ENCODE results near the gene UMPS. TPM values are rescaled to one million over a fixed set of nuclear protein-coding genes. Genes with fewer than 3 reads are reported as not detected.
A peak's percentile ranks its signal among the peaks of the same experiment; 100 is the strongest.

The UMPS gene
- polyA plus RNA-seq, 2 of the 4 experiments (the other 2 are of a cell fraction): 53.0 to 64.4 TPM

- TF ChIP-seq POLR2A (IDR thresholded peaks at IDR 0.05; ENCODE audit: low read length): no peak
- no peak for TF ChIP-seq PHF8 (IDR thresholded peaks at IDR 0.05; ENCODE audit: borderline replicate concordance, low read depth)
- TF ChIP-seq CBX8 (IDR thresholded peaks at IDR 0.05): no peak
- TF ChIP-seq USF2 (IDR thresholded peaks at IDR 0.05): no peak
- TF ChIP-seq JUN (IDR thresholded peaks at IDR 0.05): no peak
- no peak for TF ChIP-seq MAZ (IDR thresholded peaks at IDR 0.05; ENCODE audit: borderline replicate concordance, low read depth, low read length)
- TF ChIP-seq CBX2 (IDR thresholded peaks at IDR 0.05; ENCODE audit: borderline replicate concordance, low read depth): no peak
- no peak for TF ChIP-seq KDM1A (IDR thresholded peaks at IDR 0.05; ENCODE audit: low read depth)
- TF ChIP-seq BCL3 (IDR thresholded peaks at IDR 0.05): no peak
- no peak for TF ChIP-seq ZSCAN20 (CRISPR knock-in tag; IDR thresholded peaks at IDR 0.05)
- no peak for TF ChIP-seq RCOR1 (IDR thresholded peaks at IDR 0.05; ENCODE audit: low read depth, low read length)
- no peak for TF ChIP-seq ZC3H11A (IDR thresholded peaks at IDR 0.05)
- no peak for ATAC-seq
- no peak overlapping the region for H3K4me3 ChIP-seq
- DNase-seq (ENCODE audit: low read depth in 1 of 2, low spot score in 1 of 2): no peak
- H3K4me1 ChIP-seq: no peaks in the 10 kb centered on the region
- no peak overlapping the region for H3K4me2 ChIP-seq
- no peak overlapping the region for H3K27ac ChIP-seq
- POLR2A ChIA-PET: no interaction called here
- no peak for FAIRE-seq
- 82% methylated on average over 2 of the region's 2 CpGs for WGBS (ENCODE audit: missing lambda C conversion rate)
- no peaks in the 10 kb centered on the region for H3K9me3 ChIP-seq
- CTCF ChIA-PET: interaction anchor here (1.1 to 2.1 kb wide), 3 partner anchors 34 to 162 kb away, joined by 3 to 9 read pairs (median 4); no protein-coding TSS in a partner anchor
Observed at GRCh38 chr3:124722589-124722988, 7.7 kb upstream of the UMPS start.

- Histone ChIP-seq H3K27ac (peak overlapping the region; percentile 80 to 94), H3K4me3 (peak overlapping the region; percentile 73), H3K4me1 (peaks cover 25% of the 10 kb centered on the region), H3K9me3 (no peaks in the 10 kb centered on the region), H3K4me2 (peak overlapping the region; percentile 84)
- DNase-seq (ENCODE audit: low read depth in 1 of 2, low spot score in 1 of 2) (no peak), ATAC-seq (peak in 1 of 2 experiments; percentile 21; a peak in 3 of 6 replicates), FAIRE-seq (no peak)
- TF ChIP-seq RCOR1 (IDR thresholded peaks at IDR 0.05; ENCODE audit: low read depth, low read length) (no peak), MAZ (IDR thresholded peaks at IDR 0.05; ENCODE audit: borderline replicate concordance, low read depth, low read length) (no peak), CHD4 (IDR thresholded peaks at IDR 0.05; ENCODE audit: borderline replicate concordance) (no peak), ZNF302 (CRISPR knock-in tag; IDR thresholded peaks at IDR 0.05) (no peak), FOSL2 (IDR thresholded peaks at IDR 0.05) (no peak), FOSL2 (CRISPR knock-in tag; IDR thresholded peaks at IDR 0.05) (no peak), HMGXB4 (CRISPR knock-in tag; IDR thresholded peaks at IDR 0.05; ENCODE audit: borderline replicate concordance) (no peak), PHF8 (IDR thresholded peaks at IDR 0.05; ENCODE audit: borderline replicate concordance, low read depth) (no peak), SMC3 (IDR thresholded peaks at IDR 0.05) (no peak), REST (IDR thresholded peaks at IDR 0.05) (no peak), TFCP2L1 (CRISPR knock-in tag; IDR thresholded peaks at IDR 0.05) (no peak), KDM5A (IDR thresholded peaks at IDR 0.05) (no peak), FOSB (CRISPR knock-in tag; IDR thresholded peaks at IDR 0.05) (no peak), NPAS2 (CRISPR knock-in tag; IDR thresholded peaks at IDR 0.05; ENCODE audit: borderline replicate concordance) (no peak)
- ChIA-PET CTCF (interaction anchor here (1.2 to 2.0 kb wide), 7 partner anchors 9 to 170 kb away, joined by 3 to 7 read pairs (median 4); no protein-coding TSS in a partner anchor), POLR2A (interaction anchor here (0.7 to 2.0 kb wide), 3 partner anchors 13 to 171 kb away, joined by 3 to 8 read pairs (median 5); no protein-coding TSS in a partner anchor)
- WGBS (ENCODE audit: missing lambda C conversion rate): 3% methylated on average over 13 of the region's 13 CpGs
Observed at GRCh38 chr3:124730941-124731297, 667 bp downstream of the UMPS start.
